Fibroblast of lung (primary cell): ENCODE measurements around the gene AFP.

Source experiments
- CTCF ChIP-seq, 2 donors: IDR thresholded peaks in 1 of 2; conservative IDR thresholded peaks in 1 of 2; 1 replicate in 1 of 2; 2 replicates in 1 of 2; pipeline ENCODE4 v1.5.1; 2011 to 2012; ENCODE audit warnings: low read length in 2 of 2, control low read depth in 1 of 2, inconsistent platforms in 1 of 2, low read depth in 1 of 2, mild to moderate bottlenecking in 1 of 2
- EZH2 ChIP-seq: IDR thresholded peaks from 2 replicates; pipeline ENCODE4 v1.5.1; 2012; ENCODE audit warnings: low read length, control low read depth, mild to moderate bottlenecking; ENCODE audit errors: missing control alignments

GRCh38 chr4:73499996-73500765, 64.2 kb downstream of the AFP start:
- TF ChIP-seq CTCF (conservative IDR thresholded peaks at IDR 0.05 in 1 of 2, IDR thresholded peaks at IDR 0.05 in 1 of 2; ENCODE audit: low read depth in 1 of 2, low read length in 2 of 2) (no peak), EZH2 (no peak)
